HEK293T (cell line): ENCODE results near the gene KIRREL3.

Experiments used
- CTCF ChIA-PET: fragments of 350-600 bp; formaldehyde crosslinking; extraction: SDS; loops from one replicate; lab custom pipeline; 2021; ENCODE audit warnings: antibody characterized with exemption, inconsistent platforms; lab: Yijun Ruan, JAX
- POLR2A ChIA-PET: fragments of 350-600 bp; formaldehyde crosslinking; extraction: SDS; loops from one replicate; lab custom pipeline; 2020; ENCODE audit warnings: antibody characterized with exemption, inconsistent platforms; lab: Yijun Ruan, JAX
- DNase-seq: peaks from one replicate; pipeline ENCODE4 v3.0.0; 2012; ENCODE audit warnings: mixed read lengths; ENCODE audit errors: extremely low spot score
- ARNT ChIP-seq: fragments of 450-650 bp; IDR thresholded peaks from 2 replicates; pipeline ENCODE4 v1.6.1; 2017; ENCODE audit warnings: mild to moderate bottlenecking
- BHLHE40 ChIP-seq: fragments of 450-650 bp; IDR thresholded peaks from 2 replicates; pipeline ENCODE4 v1.6.1; 2016; ENCODE audit warnings: mild to moderate bottlenecking, moderate library complexity, borderline replicate concordance
- CTBP1 ChIP-seq: fragments of 450-650 bp; IDR thresholded peaks from 2 replicates; pipeline ENCODE4 v1.6.1; 2016; ENCODE audit warnings: borderline replicate concordance
- ELF4 ChIP-seq: fragments of 450-650 bp; IDR thresholded peaks from 2 replicates; pipeline ENCODE4 v1.6.1; 2017; ENCODE audit warnings: antibody characterized with exemption
- FOXA1 ChIP-seq: fragments of 450-650 bp; IDR thresholded peaks from 2 replicates; pipeline ENCODE4 v1.6.1; 2016; ENCODE audit warnings: mild to moderate bottlenecking
- FOXK2 ChIP-seq: fragments of 450-650 bp; IDR thresholded peaks from 2 replicates; pipeline ENCODE4 v1.6.1; 2016; ENCODE audit warnings: mild to moderate bottlenecking
- FOXM1 ChIP-seq: fragments of 450-650 bp; IDR thresholded peaks from 2 replicates; pipeline ENCODE4 v1.6.1; 2017; ENCODE audit warnings: mild to moderate bottlenecking, borderline replicate concordance
- HDGF ChIP-seq: fragments of 450-650 bp; IDR thresholded peaks from 2 replicates; pipeline ENCODE4 v1.6.1; 2017; ENCODE audit warnings: antibody characterized with exemption, borderline replicate concordance
- L3MBTL2 ChIP-seq: fragments of 450-650 bp; conservative IDR thresholded peaks from 2 replicates; pipeline ENCODE4 v1.6.1; 2016; ENCODE audit warnings: mild to moderate bottlenecking
- LEF1 ChIP-seq: fragments of 450-650 bp; IDR thresholded peaks from 2 replicates; pipeline ENCODE4 v1.6.1; 2017; ENCODE audit warnings: mild to moderate bottlenecking, borderline replicate concordance
- NFRKB ChIP-seq: fragments of 450-650 bp; IDR thresholded peaks from 2 replicates; pipeline ENCODE4 v1.6.1; 2016; ENCODE audit warnings: mild to moderate bottlenecking, moderate library complexity
- SP1 ChIP-seq: fragments of 450-650 bp; IDR thresholded peaks from 2 replicates; pipeline ENCODE4 v1.6.1; 2017
- SUZ12 ChIP-seq: fragments of 450-650 bp; IDR thresholded peaks from 2 replicates; pipeline ENCODE4 v1.6.1; 2016; ENCODE audit warnings: mild to moderate bottlenecking
- TARDBP ChIP-seq: fragments of 450-650 bp; IDR thresholded peaks from 2 replicates; pipeline ENCODE4 v1.6.1; 2016
- ZNF384 ChIP-seq: fragments of 450-650 bp; IDR thresholded peaks from 2 replicates; pipeline ENCODE4 v1.6.1; 2016
- TF ChIP-seq, protein P1 (sequence below): fragments of 450-650 bp; IDR thresholded peaks from 2 replicates; pipeline ENCODE4 v1.6.1; 2016

Gene KIRREL3

DNA sequence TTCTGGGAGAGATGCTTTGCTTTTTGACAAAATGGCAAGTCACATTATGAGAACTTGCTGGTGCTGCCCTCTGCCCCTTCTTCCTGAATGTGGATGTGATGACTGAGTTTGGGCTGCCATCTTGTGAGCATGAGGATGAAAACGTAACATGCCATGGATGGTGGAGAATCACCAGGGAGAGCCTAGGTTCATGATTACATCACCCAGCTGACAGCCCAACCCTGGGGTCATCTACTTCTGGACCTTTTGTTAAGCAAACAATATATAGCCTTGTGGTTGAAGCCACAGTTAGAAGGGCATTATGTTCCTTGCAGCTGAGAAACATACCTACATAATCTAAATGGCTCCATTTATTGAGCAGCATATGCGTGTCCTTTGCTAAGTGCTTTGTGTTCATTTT lies 321.5 kb downstream of the KIRREL3 start:
- ChIA-PET POLR2A (no interaction called here), CTCF (no interaction called here)
- DNase-seq: no peak
- TF ChIP-seq SUZ12: no peak
- TF ChIP-seq ZNF384: no peak
- TF ChIP-seq TARDBP: no peak
- TF ChIP-seq SP1: no peak
- TF ChIP-seq NFRKB: no peak
- TF ChIP-seq, protein P1, sequence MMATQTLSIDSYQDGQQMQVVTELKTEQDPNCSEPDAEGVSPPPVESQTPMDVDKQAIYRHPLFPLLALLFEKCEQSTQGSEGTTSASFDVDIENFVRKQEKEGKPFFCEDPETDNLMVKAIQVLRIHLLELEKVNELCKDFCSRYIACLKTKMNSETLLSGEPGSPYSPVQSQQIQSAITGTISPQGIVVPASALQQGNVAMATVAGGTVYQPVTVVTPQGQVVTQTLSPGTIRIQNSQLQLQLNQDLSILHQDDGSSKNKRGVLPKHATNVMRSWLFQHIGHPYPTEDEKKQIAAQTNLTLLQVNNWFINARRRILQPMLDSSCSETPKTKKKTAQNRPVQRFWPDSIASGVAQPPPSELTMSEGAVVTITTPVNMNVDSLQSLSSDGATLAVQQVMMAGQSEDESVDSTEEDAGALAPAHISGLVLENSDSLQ: no peak
- TF ChIP-seq LEF1: no peak
- no peak for TF ChIP-seq ELF4
- TF ChIP-seq FOXK2: no peak
- no peak for TF ChIP-seq BHLHE40
- TF ChIP-seq FOXM1: no peak
- TF ChIP-seq L3MBTL2: no peak
- TF ChIP-seq CTBP1: no peak
- TF ChIP-seq FOXA1: no peak
- TF ChIP-seq HDGF: no peak
- no peak for TF ChIP-seq ARNT

DNA sequence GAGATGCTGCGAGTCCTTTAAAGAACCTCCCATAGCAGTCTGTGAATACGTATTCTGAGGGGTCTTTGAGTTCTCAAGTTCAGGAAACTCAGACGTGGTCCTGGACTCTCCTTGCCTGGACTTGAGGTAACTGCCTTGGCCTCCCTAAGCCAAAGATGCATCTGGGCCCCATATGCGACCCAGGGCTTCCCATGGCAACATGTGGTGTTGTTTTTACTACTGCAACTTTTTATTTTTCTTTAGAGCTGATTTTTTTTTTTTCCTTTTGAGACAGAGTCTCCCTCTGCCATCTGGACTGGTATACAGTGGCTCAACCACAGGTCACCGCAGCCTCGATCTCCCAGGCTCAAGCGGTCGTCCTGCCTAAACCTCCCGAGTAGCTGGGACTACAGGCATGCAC lies 324.0 kb downstream of the KIRREL3 start:
- no peak for TF ChIP-seq HDGF
- no peak for TF ChIP-seq SP1
- TF ChIP-seq BHLHE40: no peak
- no peak for TF ChIP-seq FOXM1
- TF ChIP-seq TARDBP: no peak
- no peak for TF ChIP-seq NFRKB
- TF ChIP-seq, protein P1: no peak
- TF ChIP-seq SUZ12: no peak
- no peak for TF ChIP-seq ARNT
- TF ChIP-seq FOXA1: no peak
- no peak for TF ChIP-seq LEF1
- no peak for TF ChIP-seq ZNF384
- TF ChIP-seq L3MBTL2: no peak
- no peak for TF ChIP-seq CTBP1
- TF ChIP-seq ELF4: no peak
- no peak for TF ChIP-seq FOXK2
- CTCF ChIA-PET: no interaction called here
- no peak for DNase-seq
- POLR2A ChIA-PET: no interaction called here

DNA sequence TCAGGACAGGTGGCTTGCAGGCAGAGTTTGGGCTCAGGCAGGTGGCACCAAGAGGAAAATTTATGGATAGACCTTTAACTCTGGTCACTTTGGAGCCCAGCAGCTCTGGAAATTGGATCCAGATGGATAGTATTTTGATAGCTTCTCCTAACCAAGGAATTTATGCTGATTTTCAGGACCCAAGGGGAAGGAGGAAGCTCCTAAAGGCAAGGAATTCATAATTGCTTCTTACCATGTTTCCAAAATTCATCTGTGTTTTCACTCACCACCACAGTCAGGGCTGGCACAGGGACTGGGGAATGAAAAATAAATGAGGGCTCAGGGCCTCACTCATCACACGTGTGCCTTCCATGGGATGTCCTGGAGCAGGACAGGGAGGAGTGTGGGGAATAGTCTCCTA lies 327.3 kb downstream of the KIRREL3 start:
- TF ChIP-seq, protein P1: no peak
- TF ChIP-seq SUZ12 (no peak), SP1 (no peak), NFRKB (no peak), HDGF (no peak), ZNF384 (no peak), LEF1 (no peak), ARNT (no peak), TARDBP (no peak)
- ChIA-PET CTCF (interaction anchor here (0.7 to 1.2 kb wide), 2 partner anchors 317 to 1932 kb away, joined by 3 to 4 read pairs; no protein-coding TSS in a partner anchor), POLR2A (no interaction called here)
- no peak for DNase-seq

DNA sequence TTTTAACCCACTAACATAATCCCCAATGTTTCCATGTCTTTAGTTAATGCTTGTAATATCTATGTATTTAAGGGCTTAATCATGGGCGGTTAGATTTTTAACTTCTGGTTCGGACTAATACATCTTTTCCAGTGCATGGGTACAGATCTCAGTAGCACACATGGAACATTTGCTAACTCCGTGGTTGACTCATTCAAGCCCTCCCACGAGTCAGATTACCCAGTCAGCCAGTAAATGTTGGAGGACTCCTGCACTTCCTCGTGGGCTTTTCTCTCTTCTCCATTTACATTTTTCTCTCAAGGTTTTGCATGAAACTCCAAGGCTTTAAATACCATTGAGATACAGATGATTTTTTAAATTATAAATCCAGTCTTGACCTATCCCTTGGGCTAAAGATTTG lies 331.2 kb downstream of the KIRREL3 start:
- POLR2A ChIA-PET: no interaction called here

DNA sequence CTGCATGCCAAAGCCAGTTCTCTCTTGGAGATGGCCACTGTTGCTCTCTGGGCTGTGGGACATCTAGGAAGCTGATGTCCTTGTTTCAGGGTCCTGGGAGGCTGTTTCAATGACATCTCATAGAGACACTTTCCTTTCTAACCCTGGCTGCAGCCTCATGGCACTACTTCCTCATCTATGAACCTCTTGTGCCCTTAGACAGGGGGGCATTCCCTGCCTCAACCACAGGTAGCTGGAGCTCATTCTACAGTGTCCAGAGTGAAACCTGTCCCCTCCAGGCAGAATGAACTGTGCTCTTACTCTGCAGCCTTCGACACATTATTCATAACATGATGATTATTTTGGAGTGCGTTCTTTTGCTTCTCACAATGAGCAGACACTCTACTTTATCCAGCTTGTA lies 335.9 kb downstream of the KIRREL3 start:
- ChIA-PET POLR2A (no interaction called here), CTCF (no interaction called here)
- TF ChIP-seq FOXA1 (no peak), LEF1 (no peak), ZNF384 (no peak), FOXM1 (no peak), BHLHE40 (no peak), L3MBTL2 (no peak), CTBP1 (no peak), ELF4 (no peak), NFRKB (no peak)
- no peak for DNase-seq

More for the DNA sequence above, 331.2 kb downstream of the KIRREL3 start:
- no peak for DNase-seq
- CTCF ChIA-PET: no interaction called here
- TF ChIP-seq, protein P1: no peak
- TF ChIP-seq SUZ12: no peak
- no peak for TF ChIP-seq L3MBTL2
- TF ChIP-seq ELF4: no peak
- TF ChIP-seq BHLHE40: no peak
- TF ChIP-seq FOXM1: no peak
- TF ChIP-seq HDGF: no peak
- no peak for TF ChIP-seq LEF1
- TF ChIP-seq FOXK2: no peak
